ENCODE results near the gene PTPN4. TPM values are rescaled to one million over a fixed set of nuclear protein-coding genes. Genes with fewer than 3 reads are reported as not detected.

The PTPN4 gene
- total RNA-seq, 1 donor from 2014 or later = 35.9 TPM

GRCh38 chr2:119841550-119841949 is 81.8 kb downstream of the PTPN4 start:
- H3K4me1 ChIP-seq = no peaks in the 10 kb centered on the region
- no peaks in the 10 kb centered on the region for H3K27me3 ChIP-seq
- H3K27ac ChIP-seq = no peak overlapping the region
- no peaks in the 10 kb centered on the region for H3K36me3 ChIP-seq
- TF ChIP-seq CTCF (IDR thresholded peaks at IDR 0.05) = no peak
- no peak overlapping the region for H3K4me3 ChIP-seq
- H3K9me3 ChIP-seq = no peaks in the 10 kb centered on the region
- intact Hi-C loops (cut with DNase I) = no loop called here
- no peak for DNase-seq (ENCODE audit: low spot score in 2 of 2)

GRCh38 chr2:119846021-119846420 is 86.3 kb downstream of the PTPN4 start:
- Histone ChIP-seq H3K9me3 (peaks cover 0 to 4% of the 10 kb centered on the region in 2 donors), H3K4me1 (no peaks in the 10 kb centered on the region), H3K4me3 (no peak overlapping the region), H3K36me3 (no peaks in the 10 kb centered on the region), H3K27ac (no peak overlapping the region), H3K27me3 (no peaks in the 10 kb centered on the region)
- intact Hi-C loops (cut with DNase I) = no loop called here
- DNase-seq (ENCODE audit: low spot score in 2 of 2) = no peak
- TF ChIP-seq CTCF (IDR thresholded peaks at IDR 0.05) = no peak

GRCh38 chr2:119849838-119850565 is 90.3 kb downstream of the PTPN4 start:
- DNase-seq (ENCODE audit: low spot score in 2 of 2) = no peak
- no peaks in the 10 kb centered on the region for H3K36me3 ChIP-seq
- no peak for TF ChIP-seq CTCF (IDR thresholded peaks at IDR 0.05)
- no peak overlapping the region for H3K4me3 ChIP-seq
- intact Hi-C loops (cut with DNase I) = no loop called here
- H3K27ac ChIP-seq = no peak overlapping the region
- H3K4me1 ChIP-seq = no peaks in the 10 kb centered on the region
- H3K9me3 ChIP-seq = peaks cover 5 to 29% of the 10 kb centered on the region in 2 donors
- H3K27me3 ChIP-seq = no peaks in the 10 kb centered on the region

- Histone ChIP-seq H3K36me3 (no peaks in the 10 kb centered on the region), H3K4me3 (no peak overlapping the region), H3K4me1 (no peaks in the 10 kb centered on the region), H3K27me3 (no peaks in the 10 kb centered on the region), H3K9me3 (peaks cover 5 to 29% of the 10 kb centered on the region in 2 donors), H3K27ac (no peak overlapping the region)
- no peak for DNase-seq (ENCODE audit: low spot score in 2 of 2)
- intact Hi-C loops (cut with DNase I) = no loop called here
- no peak for TF ChIP-seq CTCF (IDR thresholded peaks at IDR 0.05)
These were observed 92.5 kb downstream of the PTPN4 start for GRCh38 chr2:119852214-119852613.

- Histone ChIP-seq H3K4me1 (no peaks in the 10 kb centered on the region), H3K27ac (no peak overlapping the region), H3K9me3 (peaks cover 5 to 25% of the 10 kb centered on the region in 2 donors), H3K27me3 (no peaks in the 10 kb centered on the region), H3K4me3 (no peak overlapping the region), H3K36me3 (no peaks in the 10 kb centered on the region)
- no peak for TF ChIP-seq CTCF (IDR thresholded peaks at IDR 0.05)
- intact Hi-C loops (cut with DNase I) = no loop called here
- DNase-seq (ENCODE audit: low spot score in 2 of 2) = no peak
These were observed 94.2 kb downstream of the PTPN4 start for GRCh38 chr2:119853777-119854399.

Data from ascending aorta (tissue), 2 donors.